Ecto neural progenitor cell (in vitro differentiated cells): ENCODE results near the gene ZDHHC19.
"Not testable (repeated sequence)": the region's sequence is repeated elsewhere in the genome, so short reads cannot be mapped to it uniquely, and the experiment has no call there.

Source experiments
- DNase-seq: peaks from one replicate; pipeline ENCODE4 v3.0.0-alpha.2; 2018; ENCODE audit warnings: low spot score

The ZDHHC19 gene

GRCh38 chr3:196202516-196202970, 8.7 kb downstream of the ZDHHC19 start:
- DNase-seq, result no peak

GRCh38 chr3:196198771-196199753, 12.1 kb downstream of the ZDHHC19 start:
- no peak for DNase-seq

- no peak for DNase-seq
Observed at GRCh38 chr3:196198081-196198675, 13.0 kb downstream of the ZDHHC19 start.

GRCh38 chr3:196197524-196197923, 13.7 kb downstream of the ZDHHC19 start:
- DNase-seq, result no peak

- no peak for DNase-seq
Observed at GRCh38 chr3:196195664-196196265, 15.4 kb downstream of the ZDHHC19 start.

- DNase-seq, result no peak
Observed at GRCh38 chr3:196194542-196194915, 16.7 kb downstream of the ZDHHC19 start.

GRCh38 chr3:196193736-196194541, 17.3 kb downstream of the ZDHHC19 start:
- DNase-seq, result no peak

GRCh38 chr3:196193133-196193735, 18.0 kb downstream of the ZDHHC19 start:
- no peak for DNase-seq

GRCh38 chr3:196192524-196193051, 18.6 kb downstream of the ZDHHC19 start:
- no peak for DNase-seq

- DNase-seq, result no peak
Observed at GRCh38 chr3:196192036-196192523, 19.1 kb downstream of the ZDHHC19 start.

GRCh38 chr3:196189566-196190347, 21.4 kb downstream of the ZDHHC19 start:
- no peak for DNase-seq

GRCh38 chr3:196186651-196187573, 24.3 kb downstream of the ZDHHC19 start:
- DNase-seq, result peak; percentile 84

- DNase-seq, result no peak
Observed at GRCh38 chr3:196184881-196185280, 26.3 kb downstream of the ZDHHC19 start.

- not testable (repeated sequence) for DNase-seq
Observed at GRCh38 chr3:196184169-196184432, 27.1 kb downstream of the ZDHHC19 start.

- DNase-seq, result no peak
Observed at GRCh38 chr3:196181127-196181546, 30.1 kb downstream of the ZDHHC19 start.

- DNase-seq, result no peak
Observed at GRCh38 chr3:196180346-196180745, 30.9 kb downstream of the ZDHHC19 start.

- no peak for DNase-seq
Observed at GRCh38 chr3:196179380-196180308, 31.6 kb downstream of the ZDHHC19 start.

- DNase-seq, result no peak
Observed at GRCh38 chr3:196178993-196179379, 32.2 kb downstream of the ZDHHC19 start.
